Upper lobe of left lung (tissue), 6 donors: ENCODE data around the gene DENND1B. TPM values are rescaled to one million over a fixed set of nuclear protein-coding genes. Genes with fewer than 3 reads are reported as not detected.

Experiments
- ATAC-seq, 2 donors: fragments of 200-7000 bp; cut with Tn5 transposase; one replicate each; pipeline ENCODE4 v1.9.1; 2022; ENCODE audit warnings: mild to moderate bottlenecking in 2 of 2, moderate library complexity in 2 of 2; ENCODE audit not compliant: low FRiP score in 2 of 2
- DNase-seq, 2 donors: peaks; one replicate each; pipeline ENCODE4 v3.0.0-alpha.2; 2019 to 2020
- H3K27ac ChIP-seq, 4 donors: fragments of 200-600 bp; sonication (generic); one replicate each; pipeline ENCODE4 v1.5.1; 2016 to 2019
- H3K27me3 ChIP-seq, 4 donors: fragments of 200-600 bp; sonication (generic); one replicate each; pipeline ENCODE4 v1.5.1; 2017 to 2019
- H3K36me3 ChIP-seq, 4 donors: fragments of 200-600 bp; sonication (generic); one replicate each; pipeline ENCODE4 v1.5.1; 2016 to 2019
- H3K4me1 ChIP-seq, 4 donors: fragments of 200-600 bp; sonication (generic); one replicate each; pipeline ENCODE4 v1.5.1; 2018 to 2019
- H3K4me3 ChIP-seq, 4 donors: fragments of 200-600 bp; sonication (generic); one replicate each; pipeline ENCODE4 v1.5.1; 2017 to 2019; ENCODE audit warnings: mild to moderate bottlenecking in 2 of 4, moderate library complexity in 1 of 4
- H3K9me3 ChIP-seq, 4 donors: fragments of 200-600 bp; sonication (generic); one replicate each; pipeline ENCODE4 v1.5.1; 2018 to 2019
- CTCF ChIP-seq, 6 experiments: fragments of 450-650 bp in 4 of 6; fragments of 200-600 bp in 2 of 6; sonication (generic) in 2 of 6; IDR thresholded peaks; one replicate each; pipeline ENCODE4 v1.5.1; 2016 to 2019; ENCODE audit warnings: antibody characterized with exemption in 6 of 6
- EP300 ChIP-seq, 4 donors: sonication (generic); formaldehyde crosslinking; IDR thresholded peaks; one replicate each; pipeline ENCODE4 v1.5.1; 2017; ENCODE audit warnings: antibody characterized with exemption in 4 of 4, control low read depth in 2 of 4
- POLR2A ChIP-seq, 4 donors: fragments of 450-650 bp; IDR thresholded peaks; one replicate each; pipeline ENCODE4 v1.5.1; 2016 to 2017; ENCODE audit warnings: antibody characterized with exemption in 4 of 4, mild to moderate bottlenecking in 2 of 4
- POLR2AphosphoS5 ChIP-seq, 2 donors: sonication (generic); formaldehyde crosslinking; IDR thresholded peaks; one replicate each; pipeline ENCODE4 v1.5.1; 2017; ENCODE audit warnings: antibody characterized with exemption in 2 of 2
- WGBS, 2 donors: methylation state at CpG; one replicate each; pipeline ENCODE4 v1.1.5; 2017 to 2018; 5-methylcytosine and 5-hydroxymethylcytosine counted together
- small RNA-seq, 4 donors: library from RNA; depleted of rRNA; stranded (forward); fragments of <200 nt; gene quantifications; one replicate each; pipeline ENCODE3, GENCODE V24; 2016
- total RNA-seq, 6 donors: library from RNA; depleted of rRNA in 4 of 6; stranded (reverse); fragments of >200 nt in 4 of 6; gene quantifications; one replicate each; pipeline versions ENCODE4 v1.1.0 to v1.2.1, GENCODE V29; 2016 to 2021
- donor health status: DM: no; HTN: no; CAD: no; lungs with moderate emphysema.
- donor health status: DM: no; HTN: yes; CAD: no; lungs with severe emphysema.

Gene DENND1B
- total RNA-seq, 6 donors from 2014 or later, result 14.9 to 39.1 (median 21.0) TPM

GRCh38 chr1:197463142-197463541 is 312.1 kb downstream of the DENND1B start:
- ATAC-seq, result no peak
- Histone ChIP-seq H3K27ac (no peak overlapping the region), H3K4me3 (no peak overlapping the region), H3K36me3 (no peaks in the 10 kb centered on the region), H3K27me3 (no peaks in the 10 kb centered on the region), H3K9me3 (no peaks in the 10 kb centered on the region), H3K4me1 (no peaks in the 10 kb centered on the region)
- DNase-seq, result no peak
- no peak for TF ChIP-seq CTCF (IDR thresholded peaks at IDR 0.05)
- TF ChIP-seq POLR2A (IDR thresholded peaks at IDR 0.05), result no peak
- TF ChIP-seq EP300 (IDR thresholded peaks at IDR 0.05), result no peak
- TF ChIP-seq POLR2AphosphoS5 (IDR thresholded peaks at IDR 0.05), result no peak

GRCh38 chr1:197462539-197462938 is 312.7 kb downstream of the DENND1B start:
- Histone ChIP-seq H3K27me3 (no peaks in the 10 kb centered on the region), H3K9me3 (no peaks in the 10 kb centered on the region), H3K27ac (no peak overlapping the region), H3K4me3 (no peak overlapping the region), H3K4me1 (no peaks in the 10 kb centered on the region), H3K36me3 (no peaks in the 10 kb centered on the region)
- WGBS, 2 donors, result 90 to 93% methylated on average over 5 of the region's 5 CpGs
- DNase-seq (no peak), ATAC-seq (no peak)
- no peak for TF ChIP-seq CTCF (IDR thresholded peaks at IDR 0.05)
- no peak for TF ChIP-seq POLR2AphosphoS5 (IDR thresholded peaks at IDR 0.05)
- TF ChIP-seq POLR2A (IDR thresholded peaks at IDR 0.05), result no peak
- TF ChIP-seq EP300 (IDR thresholded peaks at IDR 0.05), result no peak

Small RNA genes lying within 50 kb of the gene (small RNA-seq; reads per million reads assigned to genes)
- 0 reads per million in 4 donors for gene RF00019

Other genes starting within 250 kb of the DENND1B start
- 1 to 10 TPM in 4 of 6 donors, not detected in 2; 2.5 to 9.9 (median 7.2) TPM for gene C1orf53, start 127.2 kb upstream of the DENND1B start, total RNA-seq
- gene LHX9, start 141.9 kb upstream of the DENND1B start, total RNA-seq, result 1 to 10 TPM in 3 of 6 donors, under 1 TPM in 3; under 0.01 to 6.7 (median 1.5) TPM